NCI-H526 treated with DMSO at 0.1 percent for 48 hours (cell line): ENCODE measurements around the gene ADAR.
"Not testable (repeated sequence)": the region's sequence is repeated elsewhere in the genome, so short reads cannot be mapped to it uniquely, and the experiment has no call there.

Experiments used
- DNase-seq: peaks from one replicate; lab custom pipeline; 2025; lab: John Stamatoyannopoulos, UW

The ADAR gene, protein sequence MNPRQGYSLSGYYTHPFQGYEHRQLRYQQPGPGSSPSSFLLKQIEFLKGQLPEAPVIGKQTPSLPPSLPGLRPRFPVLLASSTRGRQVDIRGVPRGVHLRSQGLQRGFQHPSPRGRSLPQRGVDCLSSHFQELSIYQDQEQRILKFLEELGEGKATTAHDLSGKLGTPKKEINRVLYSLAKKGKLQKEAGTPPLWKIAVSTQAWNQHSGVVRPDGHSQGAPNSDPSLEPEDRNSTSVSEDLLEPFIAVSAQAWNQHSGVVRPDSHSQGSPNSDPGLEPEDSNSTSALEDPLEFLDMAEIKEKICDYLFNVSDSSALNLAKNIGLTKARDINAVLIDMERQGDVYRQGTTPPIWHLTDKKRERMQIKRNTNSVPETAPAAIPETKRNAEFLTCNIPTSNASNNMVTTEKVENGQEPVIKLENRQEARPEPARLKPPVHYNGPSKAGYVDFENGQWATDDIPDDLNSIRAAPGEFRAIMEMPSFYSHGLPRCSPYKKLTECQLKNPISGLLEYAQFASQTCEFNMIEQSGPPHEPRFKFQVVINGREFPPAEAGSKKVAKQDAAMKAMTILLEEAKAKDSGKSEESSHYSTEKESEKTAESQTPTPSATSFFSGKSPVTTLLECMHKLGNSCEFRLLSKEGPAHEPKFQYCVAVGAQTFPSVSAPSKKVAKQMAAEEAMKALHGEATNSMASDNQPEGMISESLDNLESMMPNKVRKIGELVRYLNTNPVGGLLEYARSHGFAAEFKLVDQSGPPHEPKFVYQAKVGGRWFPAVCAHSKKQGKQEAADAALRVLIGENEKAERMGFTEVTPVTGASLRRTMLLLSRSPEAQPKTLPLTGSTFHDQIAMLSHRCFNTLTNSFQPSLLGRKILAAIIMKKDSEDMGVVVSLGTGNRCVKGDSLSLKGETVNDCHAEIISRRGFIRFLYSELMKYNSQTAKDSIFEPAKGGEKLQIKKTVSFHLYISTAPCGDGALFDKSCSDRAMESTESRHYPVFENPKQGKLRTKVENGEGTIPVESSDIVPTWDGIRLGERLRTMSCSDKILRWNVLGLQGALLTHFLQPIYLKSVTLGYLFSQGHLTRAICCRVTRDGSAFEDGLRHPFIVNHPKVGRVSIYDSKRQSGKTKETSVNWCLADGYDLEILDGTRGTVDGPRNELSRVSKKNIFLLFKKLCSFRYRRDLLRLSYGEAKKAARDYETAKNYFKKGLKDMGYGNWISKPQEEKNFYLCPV

DNA sequence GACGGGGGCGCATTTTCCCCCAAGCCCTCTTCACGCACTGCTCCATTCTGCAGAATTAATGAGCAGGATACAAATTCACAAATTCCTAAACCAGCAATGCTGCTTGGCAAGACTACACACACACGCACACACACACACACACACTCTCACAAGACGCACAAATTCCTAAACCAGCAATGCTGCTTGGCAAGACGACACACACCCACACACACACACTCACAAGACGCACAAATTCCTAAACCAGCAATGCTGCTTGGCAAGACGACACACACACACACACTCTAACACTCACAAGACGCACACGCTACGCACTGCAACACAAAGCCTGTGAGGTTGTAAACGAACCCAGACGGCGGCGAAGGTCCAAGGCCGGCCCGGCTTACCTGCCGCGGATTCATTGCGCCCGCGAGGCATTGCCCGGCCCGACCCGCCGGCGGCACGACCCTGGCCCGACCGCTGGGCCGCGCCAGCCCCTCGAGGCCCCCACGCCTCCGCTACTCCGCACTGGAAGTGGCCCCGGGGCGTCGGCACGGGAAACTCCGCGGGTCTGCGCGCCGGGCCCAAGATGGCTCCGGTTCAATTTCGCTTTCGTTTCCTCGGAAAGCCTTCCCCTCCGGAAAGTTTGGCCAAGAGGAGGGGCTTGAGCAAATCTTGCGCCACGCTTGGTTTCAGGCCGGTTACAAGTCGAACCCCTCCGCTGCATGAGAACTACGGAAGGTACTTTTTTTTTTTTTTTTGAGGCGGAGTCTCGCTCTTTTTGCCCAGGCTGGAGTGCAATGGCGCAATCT is at the start of gene ADAR:
ADAR (minus strand) TSS at position 578 of the 788 bp plus-strand sequence; CDS start at position 398, 180 bp downstream.
- peak; percentile 87 for DNase-seq

DNA sequence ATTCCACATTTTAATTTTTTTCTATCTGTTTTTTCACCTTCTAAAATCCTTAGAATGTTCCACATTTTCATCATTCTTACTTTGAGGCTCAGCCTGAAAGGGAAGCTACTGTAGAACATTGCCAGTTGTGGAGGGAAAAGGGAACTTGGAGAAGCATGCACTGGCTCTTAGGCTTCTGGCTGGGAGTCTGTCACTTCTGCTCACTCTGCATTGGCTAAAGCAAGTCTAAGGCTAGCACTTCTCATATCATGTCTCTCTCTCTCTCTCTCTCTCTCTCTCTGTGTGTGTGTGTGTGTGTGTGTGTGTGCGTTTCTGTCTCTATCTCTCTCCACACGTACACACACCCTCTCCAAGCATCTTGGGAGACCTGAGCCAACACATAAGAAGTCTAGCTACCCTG is 49.6 kb upstream of the ADAR start:
- no peak for DNase-seq

DNA sequence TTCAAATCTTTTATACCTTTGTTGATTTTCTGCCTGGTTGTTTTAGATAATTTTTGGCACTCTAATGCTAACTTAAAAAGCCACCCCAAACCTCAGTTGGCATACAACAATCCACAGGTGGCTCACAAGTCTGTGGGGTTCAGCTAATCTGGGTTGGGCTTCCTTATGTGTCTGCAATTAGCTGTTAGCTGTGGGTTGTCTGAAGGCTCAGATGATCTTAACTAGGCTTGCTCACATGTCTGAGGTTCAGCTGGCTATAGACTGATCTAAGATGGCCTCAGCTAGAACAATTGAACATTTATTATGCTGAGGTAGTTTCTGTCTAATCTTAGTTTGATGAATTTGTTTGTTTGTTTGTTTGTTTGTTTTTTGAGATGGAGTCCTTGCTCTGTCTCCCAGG is 44.9 kb upstream of the ADAR start:
- DNase-seq = no peak

DNA sequence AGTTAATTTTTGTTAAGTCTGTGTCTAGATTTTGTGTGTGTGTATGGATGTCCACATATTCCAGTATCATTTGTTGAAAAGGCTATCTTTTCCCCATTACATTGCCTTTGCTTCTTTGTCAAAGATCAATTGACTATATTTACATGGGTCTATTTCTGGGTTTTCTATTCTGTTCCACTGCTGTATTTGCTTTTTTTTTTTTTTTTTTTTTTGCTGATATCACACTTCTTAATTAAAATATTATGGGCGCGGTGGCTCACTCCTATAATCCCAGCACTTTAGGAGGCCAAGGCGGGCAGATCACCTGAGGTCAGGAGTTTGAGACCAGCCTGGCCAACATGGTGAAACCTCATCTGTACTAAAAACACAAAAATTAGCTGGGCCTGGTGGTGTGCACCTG is 36.7 kb upstream of the ADAR start:
- DNase-seq = not testable (repeated sequence)

DNA sequence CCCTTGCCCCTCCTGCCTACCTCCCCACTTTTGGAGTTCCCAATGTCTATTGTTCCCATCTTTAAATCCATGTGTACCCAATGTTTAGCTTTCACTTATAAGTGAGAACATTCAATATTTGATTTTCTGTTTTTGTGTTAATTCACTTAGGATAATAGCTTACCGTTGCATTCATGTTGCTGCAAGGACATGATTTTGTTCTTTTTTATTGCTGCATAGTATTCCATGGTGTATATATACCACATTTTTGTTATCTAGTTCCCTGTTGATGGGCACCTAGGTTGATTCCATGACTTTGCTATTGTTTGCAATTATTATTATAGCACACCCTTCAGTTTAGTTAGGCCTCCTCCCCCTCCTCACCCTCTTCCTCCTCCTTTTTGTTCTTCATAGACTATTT is 33.5 kb upstream of the ADAR start:
- DNase-seq = no peak

DNA sequence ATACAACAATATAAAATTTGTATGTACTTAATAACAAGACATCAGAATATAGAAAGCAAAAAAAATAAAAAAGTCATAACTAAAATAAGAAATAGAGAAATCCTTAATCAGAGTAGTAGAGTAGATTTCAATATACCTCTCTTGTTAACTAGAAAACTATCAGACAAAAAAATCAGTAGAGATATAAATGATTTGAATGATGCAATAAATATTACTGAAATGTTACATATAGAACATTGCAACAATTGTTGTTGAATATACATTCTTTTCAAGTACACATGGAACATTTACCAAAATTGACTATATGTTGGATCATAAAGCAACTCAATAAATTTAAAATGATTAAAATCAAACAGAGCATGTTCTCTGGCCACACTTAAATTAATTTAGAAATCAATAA is 31.9 kb upstream of the ADAR start:
- DNase-seq = no peak

DNA sequence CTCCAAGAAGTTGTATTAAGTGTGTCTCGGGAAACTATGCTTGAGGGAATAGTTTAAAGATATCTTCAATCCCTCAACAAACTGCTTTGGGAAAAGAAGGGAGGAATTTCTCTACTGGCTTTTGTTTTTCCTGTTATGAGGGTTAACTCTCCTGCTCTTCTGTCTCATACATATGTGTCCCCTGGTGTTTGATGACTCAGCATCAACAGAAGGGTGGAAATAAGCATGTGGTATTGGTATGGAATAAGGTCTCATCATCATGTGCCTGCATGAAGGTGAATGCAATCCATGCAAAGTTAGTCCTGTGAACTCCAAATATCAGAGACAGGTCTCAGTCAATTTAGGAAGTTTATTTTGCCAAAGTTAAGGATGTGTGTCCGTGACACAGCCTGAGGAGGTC is 27.2 kb upstream of the ADAR start:
- DNase-seq = no peak

DNA sequence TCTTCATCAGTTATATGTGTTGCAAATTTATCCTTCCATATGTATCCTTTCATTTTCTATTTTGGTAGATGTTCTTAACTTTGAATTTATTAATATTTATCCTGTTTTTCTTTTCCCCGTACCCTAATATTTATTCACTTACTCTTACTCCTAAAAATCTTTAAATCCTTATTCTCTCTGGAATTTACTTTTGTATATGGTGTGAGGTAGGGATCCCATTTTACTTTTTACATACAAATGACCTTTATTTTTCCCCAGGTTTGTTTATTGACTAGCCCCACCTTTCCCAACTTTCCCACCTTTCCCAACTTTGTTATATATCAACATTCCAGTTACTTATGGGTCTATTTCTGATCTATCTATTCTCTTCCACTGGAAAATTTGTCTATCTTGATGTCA is 21.7 kb upstream of the ADAR start:
- no peak for DNase-seq

DNA sequence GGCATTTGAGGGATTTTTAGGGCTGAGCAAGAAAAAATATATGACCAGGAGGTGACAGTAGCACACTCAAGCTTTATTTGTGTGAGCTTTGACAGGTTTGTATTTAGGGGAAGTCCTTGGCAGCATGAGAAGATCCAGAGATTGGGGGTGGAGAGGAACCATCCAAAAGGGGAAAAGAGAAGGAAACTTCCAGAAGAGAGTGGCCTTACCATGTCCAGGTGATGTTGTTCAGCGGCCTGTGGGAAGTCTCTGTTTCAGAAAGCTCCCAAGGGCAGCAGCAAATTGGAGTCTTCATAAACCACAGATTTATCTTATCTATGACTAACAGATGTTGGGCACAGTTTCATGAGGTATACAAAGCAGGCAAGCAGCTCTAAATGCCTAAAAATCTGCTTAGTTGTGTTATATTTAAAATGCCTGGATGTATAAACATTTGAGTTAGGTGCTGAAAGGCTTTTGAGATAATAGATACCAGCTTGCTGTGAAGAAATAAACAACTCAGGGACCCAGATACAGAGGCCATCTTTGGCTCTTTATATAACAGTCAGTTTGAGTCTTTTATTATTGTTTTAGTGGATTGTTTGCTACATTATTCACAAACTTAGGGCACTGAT is 21.2 kb upstream of the ADAR start:
- no peak for DNase-seq

DNA sequence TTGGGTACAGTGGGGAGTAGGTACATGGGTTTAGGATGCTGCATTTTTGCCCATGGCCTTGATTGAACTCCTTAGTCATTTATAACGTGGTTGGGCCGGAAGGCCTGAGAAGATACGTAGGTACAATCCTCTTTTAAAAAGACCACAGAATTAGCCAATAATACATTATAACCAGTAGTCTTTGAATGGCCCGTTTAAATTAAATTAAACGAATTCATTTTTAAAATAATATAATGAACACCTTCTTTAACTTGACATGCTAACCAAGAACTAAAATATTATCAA is 20.1 kb upstream of the ADAR start:
- peak; percentile 80 for DNase-seq

DNA sequence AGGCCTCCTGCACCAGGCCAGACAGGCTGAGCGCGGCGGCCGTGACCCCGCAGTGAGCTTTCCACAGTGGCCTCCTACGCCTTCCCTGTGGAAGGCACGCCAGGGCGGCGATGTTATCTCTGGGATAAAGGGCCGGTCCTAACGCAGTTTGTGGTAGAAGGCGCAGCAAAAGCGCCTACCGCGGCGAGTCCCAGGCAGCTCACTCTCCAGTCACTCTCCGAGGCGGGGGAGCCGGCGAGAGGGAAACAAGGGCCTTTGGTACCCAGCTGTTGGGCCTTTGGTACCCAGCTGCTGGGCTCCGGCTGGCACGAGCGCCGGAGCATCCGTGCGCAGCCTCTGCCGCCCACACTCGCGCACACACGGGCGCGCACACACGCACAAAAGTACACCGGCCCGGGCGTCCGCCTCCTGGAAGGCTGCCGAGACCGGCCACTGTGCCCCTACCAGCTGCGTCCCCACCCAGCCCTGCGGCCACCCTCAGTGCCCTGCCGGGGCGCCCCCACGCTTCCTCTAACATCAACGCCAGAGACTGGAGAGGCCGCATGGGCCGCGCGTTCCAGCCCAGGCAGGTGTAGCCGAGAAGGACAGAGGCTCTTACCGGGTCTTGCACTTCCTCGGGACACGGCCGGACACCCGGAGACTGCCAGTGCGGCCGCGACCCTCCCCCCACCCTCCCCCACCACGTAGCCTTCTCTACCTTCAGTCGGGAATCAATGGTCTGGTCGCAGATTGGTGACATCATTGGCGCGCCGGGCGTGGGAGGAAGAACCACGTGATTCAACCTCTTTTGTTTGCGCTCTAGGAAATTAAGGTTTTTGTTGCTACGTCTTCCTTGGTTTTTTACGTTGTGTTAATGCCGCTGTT is 19.5 kb upstream of the ADAR start:
- DNase-seq = peak; percentile 97

DNA sequence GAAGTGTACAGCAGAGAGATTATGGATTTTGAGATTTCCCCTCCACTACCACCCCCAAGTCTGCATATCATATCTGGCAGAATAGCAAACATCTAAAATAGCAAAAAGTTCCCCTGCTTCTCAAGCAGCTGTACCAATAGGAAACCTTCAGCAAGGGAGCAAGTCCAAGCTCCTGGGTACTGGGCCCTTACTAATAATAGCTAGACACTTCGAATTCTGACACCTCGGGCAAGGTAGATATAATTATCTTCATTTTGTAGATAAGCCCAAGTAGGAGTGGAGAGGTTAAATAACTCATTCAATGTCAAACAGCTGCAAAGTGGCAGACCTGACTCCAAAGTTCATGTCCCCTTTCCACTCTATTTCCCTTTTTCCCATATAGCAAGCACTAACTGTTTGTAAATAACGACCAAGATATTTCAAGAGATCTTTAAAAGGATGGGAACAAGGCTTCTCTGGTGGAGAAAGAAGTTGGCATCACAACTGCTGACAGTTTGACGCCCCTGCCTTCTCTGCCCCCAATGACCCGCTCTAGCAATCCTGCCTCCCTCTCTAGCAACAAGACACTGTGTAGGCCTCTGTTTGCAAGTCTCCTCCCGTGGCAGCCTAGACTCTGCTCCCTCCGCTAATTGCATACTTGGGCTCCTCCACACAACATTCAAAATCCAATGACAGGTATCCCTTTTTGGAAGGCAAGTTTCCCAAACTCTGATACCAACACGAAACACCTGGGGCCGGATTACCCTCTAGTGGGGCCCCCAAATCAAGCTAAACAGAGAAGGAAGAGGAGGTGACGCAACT is 18.7 kb upstream of the ADAR start:
- DNase-seq = no peak

DNA sequence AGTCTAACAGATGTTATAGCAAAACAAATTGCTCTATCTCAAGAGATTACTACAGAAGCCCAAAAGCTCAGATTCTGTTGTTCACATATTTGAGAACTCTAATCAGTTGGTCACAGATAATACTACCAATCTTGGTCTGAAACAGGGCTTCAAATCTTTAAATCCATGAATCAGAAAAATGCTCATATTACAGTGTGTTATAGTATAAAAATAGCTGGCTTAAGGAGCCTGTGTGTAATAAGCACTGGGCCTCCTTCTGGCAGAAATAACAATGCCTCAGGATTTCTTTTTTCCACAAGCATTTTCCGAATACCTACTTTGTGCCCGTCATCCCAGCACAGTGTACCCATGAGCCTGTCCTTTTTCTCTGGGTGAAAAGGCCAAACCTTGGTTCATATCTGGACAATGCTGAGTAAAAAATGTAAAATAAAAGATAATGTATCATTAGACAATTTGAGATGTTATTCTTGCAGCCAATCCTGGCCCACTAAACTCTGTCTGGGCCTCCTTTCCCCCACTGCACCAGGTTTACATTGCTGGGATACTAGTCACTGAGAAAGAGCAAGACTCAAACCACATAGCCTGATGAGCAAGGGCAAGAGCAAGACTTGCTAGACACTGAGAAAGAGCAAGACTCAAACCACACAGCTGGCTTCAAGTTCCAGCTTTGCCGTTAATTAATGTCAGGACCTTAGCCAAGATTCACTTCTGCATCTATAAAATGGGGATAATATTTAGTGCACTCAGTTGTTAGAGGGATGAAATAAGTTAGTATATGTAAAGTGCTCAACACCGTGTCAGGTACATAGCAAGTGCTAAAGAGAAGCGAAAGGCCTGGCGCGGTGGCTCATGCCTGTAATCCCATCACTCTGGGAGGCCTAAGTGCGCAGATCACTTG is 17.0 kb upstream of the ADAR start:
- no peak for DNase-seq

DNA sequence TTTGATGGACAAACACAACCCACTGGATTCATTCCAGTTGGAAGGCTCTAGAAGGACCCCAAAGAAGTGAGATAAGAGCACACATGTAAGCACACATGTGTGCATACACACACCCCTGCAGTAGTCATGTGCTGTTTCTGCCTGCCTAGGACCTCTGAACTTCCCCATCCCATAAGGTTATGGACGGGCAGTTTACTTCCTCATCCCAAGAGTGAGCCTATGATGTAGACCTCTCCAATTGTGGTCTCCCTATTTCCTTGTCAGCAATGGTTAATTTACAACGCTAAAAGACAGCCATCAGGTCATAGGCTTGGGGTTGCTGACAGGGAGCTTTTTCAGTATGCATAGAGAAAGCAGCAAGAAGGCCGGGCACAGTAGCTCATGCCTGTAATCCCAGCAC is 15.4 kb upstream of the ADAR start:
- DNase-seq = no peak

DNA sequence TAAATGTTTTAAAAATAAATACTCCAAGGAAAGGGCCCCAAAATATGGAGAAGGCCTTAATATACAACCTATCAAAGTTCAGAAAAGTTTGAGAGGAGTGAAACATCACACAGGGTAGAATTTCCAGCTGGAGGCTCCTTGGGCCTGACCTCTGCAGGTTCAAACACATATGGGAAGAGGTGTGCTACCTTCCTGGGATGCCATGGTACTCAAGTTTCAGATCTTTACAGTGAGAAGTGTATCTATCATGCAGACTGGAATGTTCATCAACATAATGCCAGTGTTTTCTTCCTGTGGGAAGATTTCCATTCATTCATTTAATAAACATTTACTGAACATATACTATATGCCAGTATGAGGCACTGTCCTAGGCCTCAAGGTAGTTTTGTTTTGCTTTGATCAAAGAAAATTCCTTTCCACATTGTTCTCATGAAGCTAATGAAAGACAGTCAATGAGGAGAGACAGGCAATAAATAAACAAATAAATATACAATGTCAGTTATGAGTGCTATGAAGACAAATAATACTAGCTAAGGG is 14.6 kb upstream of the ADAR start:
- no peak for DNase-seq

DNA sequence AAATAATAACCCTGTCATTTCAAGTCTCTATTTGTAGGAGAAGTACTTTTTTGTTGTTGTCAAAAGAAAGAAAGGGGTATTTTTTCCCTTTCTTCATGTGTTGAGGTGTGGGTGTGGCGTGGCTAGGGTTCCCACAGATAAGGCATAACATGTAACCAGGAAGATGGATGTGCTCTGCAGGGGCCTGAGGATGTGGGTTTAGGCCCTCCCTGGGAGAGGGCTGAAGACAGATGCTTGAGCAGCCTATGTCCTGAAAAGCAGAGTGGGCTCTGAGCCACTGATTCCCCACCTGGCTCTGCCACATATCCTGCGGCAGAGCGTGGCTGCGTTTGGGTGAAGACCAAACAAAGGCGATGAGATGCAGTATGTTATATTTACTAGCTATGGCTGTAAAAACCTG is 13.9 kb upstream of the ADAR start:
- DNase-seq = no peak

DNA sequence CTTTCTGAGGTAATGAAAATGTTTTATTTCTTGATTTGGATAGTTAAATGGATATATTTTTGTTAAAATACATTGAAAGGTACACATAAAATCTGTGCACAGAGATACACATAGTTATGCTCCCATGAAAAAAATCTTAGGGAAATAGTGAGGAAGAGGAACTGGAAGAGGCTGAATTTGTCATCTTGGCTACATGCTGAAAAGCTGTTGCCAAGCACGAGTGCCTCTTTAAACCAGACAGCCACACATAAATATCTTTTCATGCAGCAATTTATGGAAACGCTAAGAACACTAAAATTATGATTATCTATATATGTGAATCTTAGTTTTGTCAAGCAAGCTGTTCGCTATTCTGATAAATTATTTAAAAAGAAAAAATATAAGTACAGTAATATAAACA is 12.8 kb upstream of the ADAR start:
- DNase-seq = no peak

DNA sequence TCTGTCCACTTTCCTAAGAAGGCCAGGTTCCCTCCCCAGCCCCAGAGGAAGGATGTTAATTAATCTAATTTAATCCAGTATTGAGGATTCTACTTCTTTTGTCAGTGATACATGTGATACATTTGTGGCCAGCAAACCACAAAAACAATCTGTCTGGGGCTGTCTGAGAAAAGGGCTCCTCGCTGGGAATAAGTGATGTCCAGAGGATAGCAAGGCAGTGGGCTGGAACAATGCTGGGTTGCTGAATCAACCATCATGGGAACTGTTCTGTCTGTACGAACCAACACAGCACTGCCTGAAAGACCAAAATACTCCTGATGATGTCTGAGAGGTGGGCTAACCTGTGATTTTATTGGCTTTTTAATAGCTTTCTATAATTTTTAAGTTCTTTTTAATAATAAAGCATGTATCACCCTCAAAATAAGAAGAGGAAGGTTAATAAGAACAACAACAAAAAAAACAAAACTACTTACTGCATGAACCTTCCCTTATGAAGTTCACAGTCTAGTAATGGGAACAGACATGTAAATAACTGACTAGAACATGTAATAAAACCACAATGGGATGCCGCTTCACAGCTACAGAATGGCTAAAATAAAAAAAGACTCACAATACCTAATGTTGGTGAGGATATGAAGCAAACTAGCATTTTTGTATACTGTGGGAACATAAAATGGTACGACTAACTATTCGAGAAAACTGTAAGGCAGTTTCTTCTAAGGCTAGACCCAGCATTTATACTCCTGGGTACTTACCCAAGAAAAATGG is 11.4 kb upstream of the ADAR start:
- no peak for DNase-seq
